ENCODE measurements around the gene IQCF6. TPM values are rescaled to one million over a fixed set of nuclear protein-coding genes. Genes with fewer than 3 reads are reported as not detected.
"Not testable (repeated sequence)": the region's sequence is repeated elsewhere in the genome, so short reads cannot be mapped to it uniquely, and the experiment has no call there.

The IQCF6 gene
- polyA plus RNA-seq, 1 of the 3 experiments (the other 2 are of a cell fraction) = not detected

DNA sequence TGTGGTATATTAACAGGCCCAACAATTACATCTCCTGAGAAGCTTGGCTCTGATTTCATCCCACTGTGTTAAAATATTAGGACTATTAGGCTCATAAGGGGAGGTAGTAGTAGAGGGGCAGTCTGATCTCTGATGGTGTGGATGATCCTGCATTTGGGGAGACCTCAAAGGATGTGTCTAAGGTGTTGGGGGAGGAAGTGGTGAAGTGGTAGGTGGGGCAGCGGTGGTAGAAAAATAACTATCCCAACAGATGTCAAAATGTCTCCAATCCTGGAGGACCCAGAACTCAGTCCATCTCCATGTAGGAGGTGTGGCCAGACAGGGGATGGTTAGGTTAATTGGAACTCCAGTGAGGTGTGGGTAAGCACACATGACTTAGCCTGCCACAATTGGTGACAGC lies 10.4 kb upstream of the IQCF6 start (continued):
- TF ChIP-seq, protein P1, sequence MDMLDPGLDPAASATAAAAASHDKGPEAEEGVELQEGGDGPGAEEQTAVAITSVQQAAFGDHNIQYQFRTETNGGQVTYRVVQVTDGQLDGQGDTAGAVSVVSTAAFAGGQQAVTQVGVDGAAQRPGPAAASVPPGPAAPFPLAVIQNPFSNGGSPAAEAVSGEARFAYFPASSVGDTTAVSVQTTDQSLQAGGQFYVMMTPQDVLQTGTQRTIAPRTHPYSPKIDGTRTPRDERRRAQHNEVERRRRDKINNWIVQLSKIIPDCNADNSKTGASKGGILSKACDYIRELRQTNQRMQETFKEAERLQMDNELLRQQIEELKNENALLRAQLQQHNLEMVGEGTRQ (IDR thresholded peaks at IDR 0.05; ENCODE audit: borderline replicate concordance, low read depth, low read length) = no peak
- TF ChIP-seq TAF1 (IDR thresholded peaks at IDR 0.05; ENCODE audit: borderline replicate concordance, low read depth, low read length) = no peak
- TF ChIP-seq FOSL2 (IDR thresholded peaks at IDR 0.05; ENCODE audit: borderline replicate concordance, low read depth) = no peak
- no peak for TF ChIP-seq MEF2A (IDR thresholded peaks at IDR 0.05; ENCODE audit: borderline replicate concordance, low read depth)

DNA sequence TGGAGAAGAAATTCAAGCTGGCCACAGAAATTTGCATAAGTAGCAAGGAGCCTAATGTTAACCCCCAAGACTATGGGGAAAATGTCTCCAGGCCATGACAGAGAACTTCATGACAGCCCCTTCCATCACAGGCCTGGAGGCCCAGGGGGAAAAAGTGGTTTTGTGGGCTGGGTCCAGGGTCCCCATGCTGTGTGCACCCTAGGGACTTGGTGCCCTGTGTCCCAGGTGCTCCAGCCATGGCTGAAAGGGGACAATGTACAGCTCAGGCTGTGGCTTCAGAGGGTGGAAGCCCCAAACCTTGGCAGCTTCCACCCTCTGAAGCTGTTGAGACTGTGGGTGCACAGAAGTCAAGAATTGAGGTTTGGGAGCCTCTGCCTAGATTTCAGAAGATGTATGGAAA lies 8.5 kb upstream of the IQCF6 start:
- H3K27ac ChIP-seq (ENCODE audit: low read depth in 2 of 2, low read length in 1 of 2); H3K4me3 ChIP-seq (ENCODE audit: low read depth in 2 of 2, low read length in 1 of 2); H3K4me1 ChIP-seq (ENCODE audit: control insufficient read depth in 1 of 2, insufficient read depth in 2 of 2, low read depth in 1 of 2, low read length in 1 of 2); H3K9me3 ChIP-seq; H3K9me2 ChIP-seq; POLR2A ChIA-PET; H3K9ac ChIP-seq; H3K27me3 ChIP-seq (ENCODE audit: insufficient read depth); H2AFZ ChIP-seq (ENCODE audit: low read depth); H4K20me1 ChIP-seq (ENCODE audit: insufficient read depth); H3K36me3 ChIP-seq (replicated peaks in 1 of 2; ENCODE audit: control insufficient read depth in 1 of 2, insufficient read depth in 2 of 2, low read length in 1 of 2); H3K4me2 ChIP-seq; H3F3A ChIP-seq (replicated peaks; ENCODE audit: insufficient read depth); DNase-seq; H3K79me2 ChIP-seq (ENCODE audit: insufficient read depth): not testable (repeated sequence)
- CTCF ChIA-PET = interaction anchor here (1.2 to 2.2 kb wide), 2 partner anchors 68 to 105 kb away, joined by 3 to 9 read pairs; no protein-coding TSS in a partner anchor

DNA sequence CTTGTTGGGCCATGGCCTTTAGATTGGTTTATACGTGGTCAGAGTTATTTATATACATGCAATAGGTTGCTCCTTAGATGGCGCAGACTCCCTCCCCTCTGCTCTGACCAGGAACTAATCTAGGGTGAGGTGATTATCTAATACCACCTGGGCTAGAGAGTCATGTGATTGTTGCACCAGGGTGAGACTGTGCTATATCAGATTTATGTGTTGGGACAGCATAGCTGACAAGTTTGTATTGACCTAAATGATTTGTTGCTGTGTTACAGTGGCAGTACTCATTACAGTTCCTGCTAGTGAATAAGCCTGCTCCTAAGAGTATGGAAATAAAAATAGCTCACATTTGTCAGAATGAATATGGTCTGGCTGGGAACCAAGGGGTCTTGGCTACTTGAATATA lies 7.2 kb upstream of the IQCF6 start:
- no peaks in the 10 kb centered on the region for H3K79me2 ChIP-seq (ENCODE audit: insufficient read depth)
- no peaks in the 10 kb centered on the region for H3K9me2 ChIP-seq
- DNase-seq = no peak
- H3K4me2 ChIP-seq = no peak overlapping the region
- H4K20me1 ChIP-seq (ENCODE audit: insufficient read depth) = no peaks in the 10 kb centered on the region
- H3K9ac ChIP-seq = no peak overlapping the region
- no peaks in the 10 kb centered on the region for H3K4me1 ChIP-seq (ENCODE audit: control insufficient read depth in 1 of 2, insufficient read depth in 2 of 2, low read depth in 1 of 2, low read length in 1 of 2)
- POLR2A ChIA-PET = no interaction called here
- H3K27me3 ChIP-seq (ENCODE audit: insufficient read depth) = no peaks in the 10 kb centered on the region
- H3F3A ChIP-seq (replicated peaks; ENCODE audit: insufficient read depth) = no peaks in the 10 kb centered on the region
- no peak overlapping the region for H2AFZ ChIP-seq (ENCODE audit: low read depth)
- no peaks in the 10 kb centered on the region for H3K36me3 ChIP-seq (replicated peaks in 1 of 2; ENCODE audit: control insufficient read depth in 1 of 2, insufficient read depth in 2 of 2, low read length in 1 of 2)
- TF ChIP-seq FOXJ3 (CRISPR knock-in tag; IDR thresholded peaks at IDR 0.05) (no peak), RCOR1 (IDR thresholded peaks at IDR 0.05; ENCODE audit: low read length) (no peak), TCF12 (IDR thresholded peaks at IDR 0.05) (no peak), SIN3A (IDR thresholded peaks at IDR 0.05; ENCODE audit: borderline replicate concordance, low read depth, low read length) (no peak), SMC3 (IDR thresholded peaks at IDR 0.05; ENCODE audit: low read depth, low read length) (no peak)
- H3K27ac ChIP-seq (ENCODE audit: low read depth in 2 of 2, low read length in 1 of 2) = no peak overlapping the region
- CTCF ChIA-PET = interaction anchor here (1.4 kb wide), 1 partner anchor 14 kb away, joined by 3 read pairs; no protein-coding TSS in a partner anchor
- 36% methylated on average over 2 of the region's 2 CpGs for WGBS (ENCODE audit: low lambda C conversion rate)
- no peak overlapping the region for H3K4me3 ChIP-seq (ENCODE audit: low read depth in 2 of 2, low read length in 1 of 2)
- no peaks in the 10 kb centered on the region for H3K9me3 ChIP-seq

DNA sequence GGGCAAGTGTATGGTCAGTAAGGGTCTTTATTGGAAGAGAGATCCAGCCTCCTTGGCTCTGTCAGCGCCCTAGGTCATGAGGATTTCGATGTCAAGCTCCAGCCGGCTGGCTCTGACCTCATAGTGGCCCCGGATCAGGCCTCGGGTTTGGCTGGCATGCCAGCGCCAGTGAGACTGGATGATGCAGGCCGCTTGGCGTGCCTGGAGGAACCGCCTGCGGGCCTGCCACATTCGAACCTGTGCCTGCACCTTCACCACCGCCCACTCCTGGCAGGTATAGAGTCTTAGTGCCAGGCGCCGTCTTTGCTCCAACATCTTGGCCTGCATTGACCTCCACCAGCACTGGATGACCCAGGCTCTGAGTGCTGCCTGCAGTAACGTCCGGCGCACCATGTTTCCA lies 483 bp downstream of the IQCF6 start:
- ChIA-PET CTCF (interaction anchor here (1.2 to 4.4 kb wide), 3 partner anchors 14 to 59 kb away, joined by 3 to 27 read pairs (median 4); no protein-coding TSS in a partner anchor), POLR2A (no interaction called here)
- no peak for DNase-seq
- 65% methylated on average over 5 of the region's 17 CpGs for WGBS (ENCODE audit: low lambda C conversion rate)
- H3F3A ChIP-seq (replicated peaks; ENCODE audit: insufficient read depth) = no peaks in the 10 kb centered on the region
- no peaks in the 10 kb centered on the region for H3K36me3 ChIP-seq (replicated peaks in 1 of 2; ENCODE audit: control insufficient read depth in 1 of 2, insufficient read depth in 2 of 2, low read length in 1 of 2)
- H3K9ac ChIP-seq = no peak overlapping the region
- no peaks in the 10 kb centered on the region for H3K9me3 ChIP-seq
- H3K27ac ChIP-seq (ENCODE audit: low read depth in 2 of 2, low read length in 1 of 2) = peak overlapping the region in 1 of 2 experiments; percentile 53; a peak in 2 of 4 replicates
- H3K4me2 ChIP-seq = no peak overlapping the region
- H3K4me1 ChIP-seq (ENCODE audit: control insufficient read depth in 1 of 2, insufficient read depth in 2 of 2, low read depth in 1 of 2, low read length in 1 of 2) = peaks cover 0 to 16% of the 10 kb centered on the region in 2 experiments; a peak in 1 of 4 replicates
- H3K9me2 ChIP-seq = no peaks in the 10 kb centered on the region
- no peak overlapping the region for H2AFZ ChIP-seq (ENCODE audit: low read depth)
- no peaks in the 10 kb centered on the region for H3K27me3 ChIP-seq (ENCODE audit: insufficient read depth)
- no peaks in the 10 kb centered on the region for H3K79me2 ChIP-seq (ENCODE audit: insufficient read depth)
- no peak for TF ChIP-seq RFX5 (IDR thresholded peaks at IDR 0.05; ENCODE audit: low read length)
- TF ChIP-seq GATA2 (CRISPR knock-in tag; IDR thresholded peaks at IDR 0.05) = no peak
- TF ChIP-seq NRF1 (IDR thresholded peaks at IDR 0.05; ENCODE audit: low read depth, low read length) = no peak
- H4K20me1 ChIP-seq (ENCODE audit: insufficient read depth) = no peaks in the 10 kb centered on the region
- H3K4me3 ChIP-seq (ENCODE audit: low read depth in 2 of 2, low read length in 1 of 2) = no peak overlapping the region
